ENCODE measurements around the gene VPS4B. TPM values are rescaled to one million over a fixed set of nuclear protein-coding genes. Genes with fewer than 3 reads are reported as not detected.

The VPS4B gene
- total and polyA plus RNA-seq, 2 donors (not counting 3 experiments of a cell fraction or from before 2014, with no cell fraction given) = 10.5 to 54.7 TPM

- no peaks in the 10 kb centered on the region for H3K9me1 ChIP-seq (replicated peaks; ENCODE audit: control insufficient read depth, extremely low read depth, insufficient read depth, low read length)
- intact Hi-C loops (cut with micrococcal nuclease) (loop anchor here (1.0 to 2.0 kb wide), 4 partner anchors 44 to 228 kb away; partner anchors contain the start of gene VPS4B), dilution Hi-C loops (cut with MboI; ENCODE audit: extremely low pct_ligation_motif_present, low sequenced_read_pairs) (no loop called here)
- FAIRE-seq = peak; percentile 33
- POLR2A ChIA-PET = no interaction called here
- H3K36me3 ChIP-seq (ENCODE audit: control insufficient read depth in 2 of 2, extremely low read depth in 1 of 2, insufficient read depth in 2 of 2, low read length in 2 of 2) = peaks cover 7% of the 10 kb centered on the region in 2 experiments
- peak overlapping the region; percentile 93 for H3K9ac ChIP-seq (replicated peaks; ENCODE audit: extremely low read depth, insufficient read depth, low read length)
- H3K4me1 ChIP-seq (ENCODE audit: control insufficient read depth, extremely low read depth, insufficient read depth, low read length) = peaks cover 12% of the 10 kb centered on the region
- no TSS peak for BruUV-seq (replicated peaks)
- peak overlapping the region; percentile 95 for H3K4me2 ChIP-seq (ENCODE audit: insufficient read depth, low read length)
- no peaks in the 10 kb centered on the region for H3K9me3 ChIP-seq (replicated peaks; ENCODE audit: control insufficient read depth, insufficient read depth, low read length)
- CTCF ChIA-PET = interaction anchor here (0.9 to 2.0 kb wide), 7 partner anchors 14 to 235 kb away, joined by 3 to 9 read pairs (median 3); partner anchors contain the start of gene BCL2
- peak; percentile 62 for DNase-seq (ENCODE audit: low read depth, low spot score)
- H2AFZ ChIP-seq (ENCODE audit: low read depth, low read length) = peak overlapping the region; percentile 12
- peak; percentile 67 for TF ChIP-seq POLR2AphosphoS5 (IDR thresholded peaks at IDR 0.05; ENCODE audit: insufficient read depth, low read depth, low read length)
- TF ChIP-seq MAX (IDR thresholded peaks at IDR 0.05; ENCODE audit: insufficient read depth, insufficient read length) = no peak
- TF ChIP-seq POLR2A (IDR thresholded peaks at IDR 0.05; ENCODE audit: low read depth, low read length) = peak; percentile 13
- TF ChIP-seq FOS (IDR thresholded peaks at IDR 0.05; ENCODE audit: borderline replicate concordance, insufficient read depth, low read length) = peak; percentile 75
- TF ChIP-seq JUN (IDR thresholded peaks at IDR 0.05; ENCODE audit: borderline replicate concordance, insufficient read depth, insufficient read length, low read depth) = peak; percentile 41
- H3K27ac ChIP-seq (ENCODE audit: insufficient read depth, low read depth, low read length) = peak overlapping the region; percentile 89
- peak overlapping the region; percentile 85 to 95 (median 94) for H3K4me3 ChIP-seq (replicated peaks in 1 of 3; ENCODE audit: insufficient read depth in 1 of 3, low read depth in 1 of 3, low read length in 3 of 3)
- no peaks in the 10 kb centered on the region for H4K20me1 ChIP-seq (replicated peaks; ENCODE audit: control insufficient read depth, extremely low read depth, insufficient read depth, low read length)
- no peaks in the 10 kb centered on the region for H3K27me3 ChIP-seq (ENCODE audit: control insufficient read depth in 2 of 2, insufficient read depth in 2 of 2, low read length in 2 of 2)
- H3K79me2 ChIP-seq (ENCODE audit: control insufficient read depth, insufficient read depth, low read length) = peaks cover 30% of the 10 kb centered on the region
Observed at GRCh38 chr18:63366213-63367052, 55.8 kb downstream of the VPS4B start.

GRCh38 chr18:63365876-63366212 lies 56.4 kb downstream of the VPS4B start:
- H3K9ac ChIP-seq (replicated peaks; ENCODE audit: extremely low read depth, insufficient read depth, low read length) = peak overlapping the region; percentile 93
- POLR2A ChIA-PET = no interaction called here
- H3K27ac ChIP-seq (ENCODE audit: insufficient read depth, low read depth, low read length) = peak overlapping the region; percentile 89
- peaks cover 7% of the 10 kb centered on the region in 2 experiments for H3K36me3 ChIP-seq (ENCODE audit: control insufficient read depth in 2 of 2, extremely low read depth in 1 of 2, insufficient read depth in 2 of 2, low read length in 2 of 2)
- TF ChIP-seq POLR2A (IDR thresholded peaks at IDR 0.05; ENCODE audit: low read depth, low read length) (no peak), EZH2 (IDR thresholded peaks at IDR 0.05; ENCODE audit: borderline replicate concordance, low read depth, low read length, severe bottlenecking) (no peak), POLR2AphosphoS5 (IDR thresholded peaks at IDR 0.05; ENCODE audit: insufficient read depth, low read depth, low read length) (no peak), MAX (IDR thresholded peaks at IDR 0.05; ENCODE audit: insufficient read depth, insufficient read length) (no peak), JUN (IDR thresholded peaks at IDR 0.05; ENCODE audit: borderline replicate concordance, insufficient read depth, insufficient read length, low read depth) (no peak), CTCF (IDR thresholded peaks at IDR 0.05; ENCODE audit: extremely low read depth in 1 of 2, insufficient read depth in 1 of 2, low read depth in 1 of 2, low read length in 2 of 2) (no peak), GATA2 (IDR thresholded peaks at IDR 0.05; ENCODE audit: insufficient read depth, insufficient read length, low read depth, low read length) (no peak), MYC (IDR thresholded peaks at IDR 0.05; ENCODE audit: low read depth, low read length) (no peak), FOS (IDR thresholded peaks at IDR 0.05; ENCODE audit: borderline replicate concordance, insufficient read depth, low read length) (no peak)
- peaks cover 12% of the 10 kb centered on the region for H3K4me1 ChIP-seq (ENCODE audit: control insufficient read depth, extremely low read depth, insufficient read depth, low read length)
- dilution Hi-C loops (cut with MboI; ENCODE audit: extremely low pct_ligation_motif_present, low sequenced_read_pairs) (no loop called here), intact Hi-C loops (cut with micrococcal nuclease) (loop anchor here (2.0 kb wide), 2 partner anchors 43 to 45 kb away; no protein-coding TSS in a partner anchor)
- TSS peak; percentile 26 for BruUV-seq (replicated peaks)
- peaks cover 30% of the 10 kb centered on the region for H3K79me2 ChIP-seq (ENCODE audit: control insufficient read depth, insufficient read depth, low read length)
- H3K9me3 ChIP-seq (replicated peaks; ENCODE audit: control insufficient read depth, insufficient read depth, low read length) = no peaks in the 10 kb centered on the region
- no peaks in the 10 kb centered on the region for H4K20me1 ChIP-seq (replicated peaks; ENCODE audit: control insufficient read depth, extremely low read depth, insufficient read depth, low read length)
- H3K4me3 ChIP-seq (replicated peaks in 1 of 3; ENCODE audit: insufficient read depth in 1 of 3, low read depth in 1 of 3, low read length in 3 of 3) = peak overlapping the region; percentile 85 to 95 (median 94)
- no peaks in the 10 kb centered on the region for H3K9me1 ChIP-seq (replicated peaks; ENCODE audit: control insufficient read depth, extremely low read depth, insufficient read depth, low read length)
- CTCF ChIA-PET = interaction anchor here (0.9 to 2.0 kb wide), 9 partner anchors 9 to 350 kb away, joined by 3 to 9 read pairs (median 3); partner anchors contain the start of gene BCL2
- FAIRE-seq (no peak), DNase-seq (ENCODE audit: low read depth, low spot score) (no peak)
- H3K4me2 ChIP-seq (ENCODE audit: insufficient read depth, low read length) = peak overlapping the region; percentile 95
- H2AFZ ChIP-seq (ENCODE audit: low read depth, low read length) = peak overlapping the region; percentile 12
- H3K27me3 ChIP-seq (ENCODE audit: control insufficient read depth in 2 of 2, insufficient read depth in 2 of 2, low read length in 2 of 2) = no peaks in the 10 kb centered on the region
